Measurements from ENCODE around the gene TRPV3. TPM values are rescaled to one million over a fixed set of nuclear protein-coding genes. Genes with fewer than 3 reads are reported as not detected.

TRPV3 gene
- total RNA-seq, 1 experiment from 2014 or later: 1.4 TPM

- Histone ChIP-seq H3K79me2 (ENCODE audit: insufficient read depth, low read length) (no peaks in the 10 kb centered on the region), H4K20me1 (ENCODE audit: insufficient read depth) (no peaks in the 10 kb centered on the region), H3K27ac (ENCODE audit: low read depth, low read length) (no peak overlapping the region), H3K4me1 (ENCODE audit: control insufficient read depth in 1 of 2, insufficient read depth in 2 of 2, low read length in 2 of 2) (no peaks in the 10 kb centered on the region), H3K9me3 (ENCODE audit: control insufficient read depth in 1 of 2, insufficient read depth in 1 of 2, low read depth in 1 of 2, low read length in 2 of 2) (no peaks in the 10 kb centered on the region), H3K36me3 (ENCODE audit: control insufficient read depth in 1 of 2, insufficient read depth in 2 of 2, low read length in 2 of 2) (peaks cover 2 to 3% of the 10 kb centered on the region in 2 experiments; a peak in 2 of 4 replicates), H3K9me2 (ENCODE audit: insufficient read depth) (no peaks in the 10 kb centered on the region), H3K9ac (ENCODE audit: low read length) (no peak overlapping the region), H3K27me3 (ENCODE audit: insufficient read depth, low read length) (no peaks in the 10 kb centered on the region), H3K4me3 (replicated peaks in 1 of 2; ENCODE audit: low read depth in 1 of 2, low read length in 2 of 2) (no peak overlapping the region), H3K4me2 (ENCODE audit: low read length) (no peak overlapping the region), H2AFZ (ENCODE audit: low read depth, low read length, poor library complexity, severe bottlenecking) (no peak overlapping the region)
- ChIA-PET RAD21 (ENCODE audit: low non-redundant PET in 1 of 2, low total read pairs in 2 of 2, uncharacterized antibody in 2 of 2, unreplicated experiment in 2 of 2) (no interaction called here), CTCF (interaction anchor here (1.2 kb wide), 1 partner anchor 33 kb away, joined by 4 read pairs; no protein-coding TSS in a partner anchor), POLR2A (no interaction called here)
- BruUV-seq (replicated peaks): no TSS peak
- ATAC-seq (peak; percentile 72), DNase-seq (ENCODE audit: low read depth, low spot score) (no peak)
- intact Hi-C loops (cut with micrococcal nuclease): no loop called here
- TF ChIP-seq, protein P1, sequence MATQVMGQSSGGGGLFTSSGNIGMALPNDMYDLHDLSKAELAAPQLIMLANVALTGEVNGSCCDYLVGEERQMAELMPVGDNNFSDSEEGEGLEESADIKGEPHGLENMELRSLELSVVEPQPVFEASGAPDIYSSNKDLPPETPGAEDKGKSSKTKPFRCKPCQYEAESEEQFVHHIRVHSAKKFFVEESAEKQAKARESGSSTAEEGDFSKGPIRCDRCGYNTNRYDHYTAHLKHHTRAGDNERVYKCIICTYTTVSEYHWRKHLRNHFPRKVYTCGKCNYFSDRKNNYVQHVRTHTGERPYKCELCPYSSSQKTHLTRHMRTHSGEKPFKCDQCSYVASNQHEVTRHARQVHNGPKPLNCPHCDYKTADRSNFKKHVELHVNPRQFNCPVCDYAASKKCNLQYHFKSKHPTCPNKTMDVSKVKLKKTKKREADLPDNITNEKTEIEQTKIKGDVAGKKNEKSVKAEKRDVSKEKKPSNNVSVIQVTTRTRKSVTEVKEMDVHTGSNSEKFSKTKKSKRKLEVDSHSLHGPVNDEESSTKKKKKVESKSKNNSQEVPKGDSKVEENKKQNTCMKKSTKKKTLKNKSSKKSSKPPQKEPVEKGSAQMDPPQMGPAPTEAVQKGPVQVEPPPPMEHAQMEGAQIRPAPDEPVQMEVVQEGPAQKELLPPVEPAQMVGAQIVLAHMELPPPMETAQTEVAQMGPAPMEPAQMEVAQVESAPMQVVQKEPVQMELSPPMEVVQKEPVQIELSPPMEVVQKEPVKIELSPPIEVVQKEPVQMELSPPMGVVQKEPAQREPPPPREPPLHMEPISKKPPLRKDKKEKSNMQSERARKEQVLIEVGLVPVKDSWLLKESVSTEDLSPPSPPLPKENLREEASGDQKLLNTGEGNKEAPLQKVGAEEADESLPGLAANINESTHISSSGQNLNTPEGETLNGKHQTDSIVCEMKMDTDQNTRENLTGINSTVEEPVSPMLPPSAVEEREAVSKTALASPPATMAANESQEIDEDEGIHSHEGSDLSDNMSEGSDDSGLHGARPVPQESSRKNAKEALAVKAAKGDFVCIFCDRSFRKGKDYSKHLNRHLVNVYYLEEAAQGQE (IDR thresholded peaks at IDR 0.05; ENCODE audit: low read depth): no peak
- TF ChIP-seq RAD21 (IDR thresholded peaks at IDR 0.05; ENCODE audit: low read depth) (no peak), POLR2A (IDR thresholded peaks at IDR 0.05; ENCODE audit: borderline replicate concordance, extremely low read depth, insufficient read depth, insufficient read length) (no peak), CBX3 (IDR thresholded peaks at IDR 0.05; ENCODE audit: low read depth) (no peak), MAX (IDR thresholded peaks at IDR 0.05) (no peak)
- TF ChIP-seq, protein P2, sequence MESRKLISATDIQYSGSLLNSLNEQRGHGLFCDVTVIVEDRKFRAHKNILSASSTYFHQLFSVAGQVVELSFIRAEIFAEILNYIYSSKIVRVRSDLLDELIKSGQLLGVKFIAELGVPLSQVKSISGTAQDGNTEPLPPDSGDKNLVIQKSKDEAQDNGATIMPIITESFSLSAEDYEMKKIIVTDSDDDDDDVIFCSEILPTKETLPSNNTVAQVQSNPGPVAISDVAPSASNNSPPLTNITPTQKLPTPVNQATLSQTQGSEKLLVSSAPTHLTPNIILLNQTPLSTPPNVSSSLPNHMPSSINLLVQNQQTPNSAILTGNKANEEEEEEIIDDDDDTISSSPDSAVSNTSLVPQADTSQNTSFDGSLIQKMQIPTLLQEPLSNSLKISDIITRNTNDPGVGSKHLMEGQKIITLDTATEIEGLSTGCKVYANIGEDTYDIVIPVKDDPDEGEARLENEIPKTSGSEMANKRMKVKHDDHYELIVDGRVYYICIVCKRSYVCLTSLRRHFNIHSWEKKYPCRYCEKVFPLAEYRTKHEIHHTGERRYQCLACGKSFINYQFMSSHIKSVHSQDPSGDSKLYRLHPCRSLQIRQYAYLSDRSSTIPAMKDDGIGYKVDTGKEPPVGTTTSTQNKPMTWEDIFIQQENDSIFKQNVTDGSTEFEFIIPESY (IDR thresholded peaks at IDR 0.05; ENCODE audit: extremely low read depth, insufficient replicate concordance, low read length): no peak
- TF ChIP-seq, protein P3, sequence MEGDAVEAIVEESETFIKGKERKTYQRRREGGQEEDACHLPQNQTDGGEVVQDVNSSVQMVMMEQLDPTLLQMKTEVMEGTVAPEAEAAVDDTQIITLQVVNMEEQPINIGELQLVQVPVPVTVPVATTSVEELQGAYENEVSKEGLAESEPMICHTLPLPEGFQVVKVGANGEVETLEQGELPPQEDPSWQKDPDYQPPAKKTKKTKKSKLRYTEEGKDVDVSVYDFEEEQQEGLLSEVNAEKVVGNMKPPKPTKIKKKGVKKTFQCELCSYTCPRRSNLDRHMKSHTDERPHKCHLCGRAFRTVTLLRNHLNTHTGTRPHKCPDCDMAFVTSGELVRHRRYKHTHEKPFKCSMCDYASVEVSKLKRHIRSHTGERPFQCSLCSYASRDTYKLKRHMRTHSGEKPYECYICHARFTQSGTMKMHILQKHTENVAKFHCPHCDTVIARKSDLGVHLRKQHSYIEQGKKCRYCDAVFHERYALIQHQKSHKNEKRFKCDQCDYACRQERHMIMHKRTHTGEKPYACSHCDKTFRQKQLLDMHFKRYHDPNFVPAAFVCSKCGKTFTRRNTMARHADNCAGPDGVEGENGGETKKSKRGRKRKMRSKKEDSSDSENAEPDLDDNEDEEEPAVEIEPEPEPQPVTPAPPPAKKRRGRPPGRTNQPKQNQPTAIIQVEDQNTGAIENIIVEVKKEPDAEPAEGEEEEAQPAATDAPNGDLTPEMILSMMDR (IDR thresholded peaks at IDR 0.05 in 2 of 3, conservative IDR thresholded peaks at IDR 0.05 in 1 of 3; ENCODE audit: borderline replicate concordance in 1 of 3, insufficient read depth in 1 of 3, low read depth in 2 of 3, low read length in 2 of 3): no peak
These were observed 12.0 kb upstream of the TRPV3 start for GRCh38 chr17:3569534-3570137.

Measured in HCT116 (cell line).